GM20431 (cell line): ENCODE results near the gene ROBO2.

Experiments used
- in situ Hi-C: fragments of 300-500 bp; cut with MseI, MboI; formaldehyde crosslinking; loops from one replicate; pipeline ENCODE4 v1.15.0; 2020; ENCODE audit warnings: low sequenced_read_pairs; ENCODE audit not compliant: unreplicated experiment

Gene ROBO2

DNA sequence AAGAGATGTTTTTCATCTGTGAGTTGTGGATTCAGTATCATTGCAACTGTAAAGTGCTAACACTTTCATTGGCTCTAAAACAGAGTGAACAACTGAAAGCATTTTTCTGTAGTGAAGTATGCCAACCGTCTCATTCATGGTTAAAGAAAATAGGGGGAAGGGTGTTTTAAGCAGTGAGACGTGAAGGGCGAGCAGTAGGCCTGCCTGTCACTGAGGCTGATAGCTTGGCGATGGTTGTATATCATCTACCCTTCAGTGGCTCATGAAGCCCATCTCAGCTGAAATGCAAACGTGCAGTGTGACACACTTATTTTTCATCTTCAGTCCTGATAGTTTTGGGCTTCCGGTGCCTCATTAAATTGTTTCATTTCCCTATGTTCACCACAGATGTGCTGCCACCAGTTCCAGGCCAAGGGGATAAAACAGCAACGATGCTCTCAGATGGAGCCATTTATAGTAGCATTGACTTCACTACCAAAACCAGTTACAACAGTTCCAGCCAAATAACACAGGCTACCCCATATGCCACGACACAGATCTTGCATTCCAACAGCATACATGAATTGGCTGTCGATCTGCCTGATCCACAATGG, 562.0 kb downstream of the ROBO2 start:
- in situ Hi-C loops: no loop called here

DNA sequence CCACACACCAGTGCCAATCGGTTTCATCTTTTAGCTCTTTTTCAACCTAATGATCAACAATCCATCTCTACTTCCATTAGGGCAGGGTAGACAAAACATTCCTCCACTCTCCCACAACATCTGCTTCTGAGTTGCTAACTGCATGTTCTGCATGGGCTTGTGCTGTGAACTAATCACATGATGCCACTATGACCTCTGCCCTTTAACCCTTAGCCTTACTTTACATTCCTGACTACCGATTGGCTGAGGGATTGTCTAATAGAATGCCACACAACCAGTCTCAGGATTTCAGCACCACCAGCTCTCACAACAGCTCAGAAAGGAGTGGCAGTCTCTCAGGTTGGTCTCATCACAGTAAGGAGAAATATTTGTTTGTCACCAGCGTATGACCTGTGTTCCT, 562.8 kb downstream of the ROBO2 start:
- in situ Hi-C loops: no loop called here

DNA sequence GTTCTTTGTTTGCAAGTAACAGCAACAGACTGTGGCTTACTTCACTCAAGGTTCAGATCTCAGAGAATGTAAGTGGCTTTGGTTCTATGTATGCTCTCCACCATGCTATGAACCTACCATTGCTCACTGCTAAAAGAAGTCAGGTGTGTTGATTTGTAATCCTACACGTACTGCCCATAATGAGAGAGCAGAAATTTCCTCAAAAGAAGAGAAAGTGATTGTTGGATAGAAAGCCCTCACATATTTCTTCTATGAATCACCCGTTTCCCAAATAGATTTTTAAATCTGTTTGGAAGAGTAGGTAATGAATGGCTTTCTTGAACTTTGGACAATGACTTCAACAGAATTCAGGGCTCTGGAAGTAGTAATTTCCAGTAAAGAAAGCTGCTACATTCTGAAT, 565.4 kb downstream of the ROBO2 start:
- in situ Hi-C loops: no loop called here

DNA sequence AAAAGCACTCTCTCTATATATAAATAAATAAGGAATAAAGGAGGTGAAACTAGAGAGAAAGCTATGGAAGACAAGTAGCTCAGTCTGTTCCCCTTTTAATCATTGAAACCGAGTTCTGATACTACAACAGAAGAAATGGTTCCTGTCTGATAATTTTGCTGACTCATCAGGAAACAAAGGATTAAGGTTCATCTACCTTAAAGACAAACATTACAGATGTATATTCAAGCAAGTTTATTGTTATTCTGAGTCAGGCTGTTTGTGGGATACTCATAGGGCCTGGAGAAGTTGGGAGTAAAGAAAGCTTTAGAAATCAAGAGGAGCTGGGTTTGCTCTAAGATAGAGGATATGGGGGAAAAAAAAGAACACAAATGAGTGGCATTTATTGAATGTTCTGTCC, 566.0 kb downstream of the ROBO2 start:
- in situ Hi-C loops: no loop called here

DNA sequence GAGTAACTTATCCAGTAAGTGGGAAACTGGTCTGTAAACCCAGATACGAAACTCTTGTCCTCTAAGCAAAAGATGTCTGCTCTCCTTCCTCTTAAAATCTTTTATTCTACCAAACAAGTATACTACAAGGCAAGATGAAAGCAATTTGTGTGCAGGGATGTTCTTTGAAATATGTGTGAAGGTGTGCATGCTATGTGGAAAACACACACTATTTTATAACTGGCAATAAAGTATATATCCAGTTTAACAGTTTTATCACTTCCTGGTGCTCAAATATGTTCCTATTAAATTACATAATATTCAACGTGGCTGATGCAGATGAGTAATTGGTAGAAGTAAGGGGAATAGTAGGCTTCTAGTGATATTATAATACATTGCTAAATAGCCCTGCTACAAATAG, 566.5 kb downstream of the ROBO2 start:
- in situ Hi-C loops: no loop called here

DNA sequence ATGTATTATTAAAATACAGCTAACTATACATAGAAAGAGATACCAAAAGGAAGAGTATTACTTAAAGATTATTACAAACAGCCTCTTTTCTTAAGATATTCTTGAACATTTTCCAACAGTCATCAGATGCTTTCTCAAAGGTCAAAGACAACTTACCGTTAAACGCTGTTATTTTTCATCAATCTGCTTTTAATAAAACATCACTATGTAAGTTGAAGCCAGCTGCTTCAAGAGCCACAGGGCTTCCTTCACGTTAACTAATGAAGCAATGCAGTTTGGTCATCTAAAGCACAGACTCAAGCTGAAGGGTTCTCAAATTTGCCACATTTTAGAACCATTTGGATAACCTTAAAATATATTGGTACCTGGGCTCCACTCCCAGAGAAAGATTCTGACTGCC, 578.8 kb downstream of the ROBO2 start:
- in situ Hi-C loops: no loop called here

DNA sequence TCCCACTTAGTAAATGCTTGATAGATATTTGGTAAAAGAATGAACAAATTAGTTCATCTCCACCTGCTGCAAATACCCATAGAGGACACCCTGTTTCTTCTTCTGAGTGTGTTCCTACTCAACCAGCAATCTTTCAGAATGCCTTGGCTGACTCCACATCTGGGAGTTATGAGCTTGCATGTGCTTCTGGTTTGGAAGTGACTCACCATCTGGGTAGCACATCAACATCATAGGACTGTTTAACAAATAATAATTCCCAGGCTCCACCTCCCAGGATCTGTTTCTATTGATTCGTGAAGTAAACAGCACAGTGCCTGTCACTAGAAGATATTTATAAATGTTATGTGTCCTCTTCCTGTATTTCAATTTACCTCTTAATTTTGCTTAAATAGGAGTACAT, 580.1 kb downstream of the ROBO2 start:
- in situ Hi-C loops: no loop called here

DNA sequence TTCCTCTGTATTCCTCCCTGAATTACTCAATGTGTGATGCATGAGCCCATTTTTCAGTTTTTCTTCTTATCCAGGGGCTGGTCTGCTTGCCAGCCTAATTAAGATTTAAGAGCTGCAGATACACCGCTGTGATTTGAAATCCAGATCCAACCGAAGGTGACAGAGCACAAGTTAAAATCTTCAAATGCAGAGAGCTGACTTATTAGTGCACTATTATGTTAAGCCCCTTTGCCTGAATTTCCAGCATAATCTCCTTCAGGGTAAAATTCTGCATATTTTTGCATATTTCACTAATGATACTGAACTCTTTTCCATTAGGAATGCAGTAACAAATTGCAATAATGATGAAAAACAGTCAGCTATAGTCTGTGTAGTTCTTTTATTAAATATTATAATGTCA, 583.6 kb downstream of the ROBO2 start:
- in situ Hi-C loops: no loop called here

DNA sequence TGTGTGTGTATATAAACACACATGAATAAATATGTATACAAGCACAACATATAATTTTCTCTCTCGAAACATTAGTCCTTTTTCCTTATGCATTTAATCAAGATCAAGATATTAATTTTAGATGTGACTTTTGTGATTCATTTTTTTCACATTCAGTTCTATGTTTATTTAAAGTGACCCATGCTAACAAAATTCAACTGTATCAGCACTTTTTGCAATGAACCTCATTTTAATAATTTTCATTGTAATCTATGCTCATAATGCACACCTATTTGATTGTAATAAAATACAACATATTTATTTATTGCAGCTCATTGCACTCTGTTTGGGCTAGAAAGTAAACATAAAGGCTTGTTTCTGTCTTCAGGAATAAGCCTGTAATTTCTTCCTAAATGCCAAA, 586.3 kb downstream of the ROBO2 start:
- in situ Hi-C loops: no loop called here

DNA sequence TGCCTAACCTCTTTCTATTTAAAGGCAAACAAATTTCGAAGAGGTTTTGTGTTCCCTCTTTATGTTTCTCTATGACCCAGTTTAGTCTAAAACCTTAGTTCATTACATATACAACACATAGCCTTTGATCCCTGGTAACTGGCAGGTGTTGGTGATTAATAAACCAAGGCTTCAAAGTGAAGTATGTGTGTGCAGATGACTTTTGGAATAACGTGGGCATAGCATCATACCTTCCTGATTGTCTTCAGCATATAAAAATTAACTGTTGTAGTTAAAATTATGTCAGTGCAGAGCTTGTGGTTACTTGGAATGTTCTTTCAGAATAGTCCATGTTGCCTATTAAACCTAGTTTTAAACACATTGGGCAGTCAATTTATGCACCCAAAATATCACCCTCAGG, 608.3 kb downstream of the ROBO2 start:
- in situ Hi-C loops: no loop called here

DNA sequence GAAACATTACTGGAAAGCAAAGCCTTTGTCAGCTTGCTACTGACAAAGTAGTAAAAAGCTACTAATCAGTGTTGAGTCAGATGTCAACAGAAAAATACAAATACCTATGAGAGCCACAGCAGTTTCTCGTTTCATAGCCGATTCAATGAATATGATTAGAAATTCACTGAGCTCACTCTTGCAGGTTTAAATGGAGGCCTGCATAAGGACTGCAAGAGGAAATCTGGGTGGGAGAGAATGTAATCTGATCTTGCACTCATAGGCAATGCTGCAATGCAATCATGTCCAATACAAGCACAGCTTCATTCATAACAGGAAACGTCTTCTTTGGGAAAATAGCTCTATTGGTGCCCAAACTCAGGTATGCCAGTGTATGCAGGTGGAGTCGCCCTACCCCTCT, 608.8 kb downstream of the ROBO2 start:
- in situ Hi-C loops: no loop called here

DNA sequence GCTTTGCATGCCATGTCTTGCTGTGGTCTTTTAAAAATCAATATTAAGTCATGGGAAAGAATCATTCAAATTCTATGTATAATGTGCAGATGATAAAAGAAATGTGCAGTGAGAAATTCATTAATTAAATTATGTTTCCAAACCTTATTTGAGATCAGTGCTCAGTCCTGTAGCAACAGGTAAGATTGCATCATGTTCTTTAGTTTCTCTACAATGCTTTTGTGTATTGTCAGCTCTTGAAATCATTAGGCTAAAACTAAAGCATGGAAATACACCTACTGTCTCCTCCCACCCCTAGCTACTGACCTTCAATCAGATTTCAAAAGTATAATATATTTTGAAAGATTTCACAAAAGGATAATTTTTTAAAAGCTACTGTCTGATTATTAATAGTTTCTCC, 612.7 kb downstream of the ROBO2 start:
- in situ Hi-C loops: no loop called here

DNA sequence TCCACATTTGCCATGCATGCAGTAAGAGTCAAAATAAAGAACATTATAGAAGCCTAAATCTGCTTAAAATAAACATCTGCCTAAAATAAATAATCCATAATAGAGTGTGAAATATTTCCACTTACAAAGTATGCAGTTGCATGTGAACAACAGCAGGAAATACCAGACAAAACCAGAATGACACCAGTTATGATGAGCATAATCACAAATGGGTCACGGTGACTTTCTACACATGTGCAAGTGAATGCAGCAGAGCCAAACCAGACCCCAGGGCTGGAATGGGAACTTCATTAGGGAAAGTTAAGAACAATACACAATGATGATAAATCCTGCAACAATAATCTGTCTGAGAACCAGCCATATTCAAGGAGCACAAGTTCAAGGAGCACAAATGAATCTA, 615.5 kb downstream of the ROBO2 start:
- in situ Hi-C loops: no loop called here

DNA sequence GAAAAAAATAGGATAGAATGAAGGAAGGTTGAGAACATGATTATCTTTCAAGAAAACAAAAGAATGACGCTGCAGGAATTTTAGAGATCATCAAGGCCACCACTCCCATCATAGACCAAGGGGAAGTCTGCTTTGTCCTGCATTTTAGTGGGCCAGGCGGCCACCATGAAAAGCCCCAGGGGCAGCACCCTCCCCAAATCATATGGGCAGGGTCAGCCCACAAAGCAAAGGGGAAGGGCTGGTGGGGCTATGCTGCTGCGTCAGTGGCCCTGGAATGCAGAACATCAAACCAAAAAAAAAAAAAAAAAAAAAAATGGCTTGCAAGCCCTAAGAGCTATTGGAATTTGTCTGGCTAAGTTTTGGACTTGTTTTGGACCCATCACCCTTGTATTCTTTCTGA, 620.8 kb downstream of the ROBO2 start:
- in situ Hi-C loops: no loop called here

DNA sequence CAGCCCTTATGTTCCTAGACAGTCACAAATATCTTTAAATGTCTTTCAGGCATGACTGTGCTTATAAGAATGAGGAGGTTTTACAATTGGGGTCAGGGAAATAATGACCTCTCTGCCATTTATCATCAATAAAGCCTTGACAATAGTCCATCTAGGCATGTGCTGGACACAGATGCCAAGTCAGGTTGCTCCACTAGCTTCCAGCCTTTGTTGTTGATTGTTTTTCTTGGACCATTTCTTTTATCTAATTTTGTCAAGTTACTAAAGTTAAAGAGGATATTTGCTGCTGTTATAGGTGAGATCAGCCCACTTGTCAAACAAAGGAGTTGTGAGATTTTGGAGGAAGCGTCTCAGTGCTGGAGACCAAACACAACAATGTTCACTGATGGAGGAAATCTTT, 628.0 kb downstream of the ROBO2 start:
- in situ Hi-C loops: no loop called here

DNA sequence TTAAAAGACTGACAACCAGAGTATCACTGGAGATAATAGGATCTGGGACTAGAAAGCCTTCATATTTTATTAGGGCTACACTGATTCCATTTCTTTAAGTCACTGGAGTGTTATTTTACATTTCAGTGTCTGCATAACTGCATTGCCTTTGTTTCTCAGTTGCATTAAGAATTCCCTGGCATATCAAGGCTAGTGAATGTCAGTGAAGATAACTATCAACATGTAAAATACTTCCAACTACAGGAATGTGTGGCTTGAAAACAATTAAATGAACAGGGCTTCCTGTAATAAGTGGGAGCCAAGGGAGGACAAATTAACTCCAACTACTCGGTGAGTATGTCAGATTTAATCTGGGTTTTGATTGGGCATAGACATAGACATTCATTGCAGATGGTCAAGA, 628.5 kb downstream of the ROBO2 start:
- in situ Hi-C loops: no loop called here

DNA sequence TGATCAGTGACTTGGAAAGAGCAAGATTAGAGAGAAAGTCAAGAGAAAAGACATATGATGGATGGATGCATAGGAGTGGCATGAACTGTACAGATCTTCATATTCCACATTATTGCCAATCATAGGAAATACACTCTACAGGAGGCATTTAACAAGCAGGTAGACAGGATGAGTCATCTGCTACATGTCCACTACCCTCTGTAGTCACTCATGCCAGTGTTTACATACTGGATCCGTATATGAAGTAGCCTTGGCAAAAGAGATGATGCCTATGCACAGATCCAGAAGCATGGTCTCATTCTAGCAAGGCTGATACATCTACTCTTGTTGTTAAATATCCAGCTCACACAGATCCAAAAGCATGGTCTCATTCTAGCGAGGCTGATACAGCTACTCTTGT, 632.1 kb downstream of the ROBO2 start:
- in situ Hi-C loops: no loop called here

DNA sequence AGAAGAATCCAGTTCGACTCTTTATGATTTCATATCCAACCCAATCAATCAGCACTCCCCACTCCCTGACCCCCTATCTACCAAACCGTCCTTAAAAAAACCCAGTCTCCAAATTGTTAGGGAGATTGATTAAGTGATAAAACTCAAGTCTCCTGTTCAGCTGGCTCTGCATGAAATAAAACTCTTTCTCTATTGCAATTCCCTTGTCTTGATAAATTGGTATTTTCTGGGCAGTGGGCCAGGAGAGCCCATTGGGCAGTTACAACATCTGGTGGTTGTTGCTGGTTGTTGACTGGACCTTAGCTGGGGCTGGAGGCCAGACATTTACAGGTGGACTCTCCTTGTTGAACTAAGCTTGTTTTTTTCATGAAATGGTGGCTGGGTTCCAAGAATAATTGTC, 642.3 kb downstream of the ROBO2 start:
- in situ Hi-C loops: no loop called here

DNA sequence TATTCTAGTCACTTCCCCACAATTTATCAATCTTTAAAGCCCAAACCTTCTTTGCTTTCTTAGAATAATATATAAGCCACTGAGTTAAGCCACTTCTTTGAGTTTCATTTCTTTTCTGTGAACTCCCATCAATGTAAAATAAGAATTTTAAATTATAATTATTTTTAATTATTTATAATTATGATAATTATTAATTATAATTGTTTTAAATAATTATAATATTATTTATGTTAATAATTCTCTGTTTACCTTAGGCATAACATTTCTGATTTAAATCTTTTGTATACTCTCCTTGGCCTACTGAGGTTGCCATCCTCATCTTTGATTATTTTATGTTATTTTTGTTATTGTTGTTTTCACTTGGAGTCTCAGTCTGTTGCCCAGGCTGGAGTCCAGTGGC, 644.2 kb downstream of the ROBO2 start:
- in situ Hi-C loops: no loop called here

DNA sequence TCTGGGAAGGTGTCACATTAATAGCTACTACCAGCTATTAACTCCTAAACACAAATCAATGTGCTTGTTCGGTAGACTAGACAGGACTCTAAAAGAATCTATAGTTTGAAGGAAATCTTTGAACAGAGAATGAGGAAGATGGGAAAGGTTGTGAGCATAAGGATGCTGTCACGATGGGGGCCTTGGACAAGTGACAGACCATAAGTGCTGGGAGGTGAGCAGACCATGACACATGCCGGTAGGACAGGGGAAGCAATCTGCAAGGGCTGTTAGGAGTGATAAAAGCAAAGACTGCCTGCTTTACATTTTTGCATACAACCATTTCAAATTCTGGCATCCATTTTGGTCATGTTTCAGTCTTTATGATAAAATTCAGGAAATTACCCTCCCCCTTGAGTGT, 645.8 kb downstream of the ROBO2 start:
- in situ Hi-C loops: no loop called here

DNA sequence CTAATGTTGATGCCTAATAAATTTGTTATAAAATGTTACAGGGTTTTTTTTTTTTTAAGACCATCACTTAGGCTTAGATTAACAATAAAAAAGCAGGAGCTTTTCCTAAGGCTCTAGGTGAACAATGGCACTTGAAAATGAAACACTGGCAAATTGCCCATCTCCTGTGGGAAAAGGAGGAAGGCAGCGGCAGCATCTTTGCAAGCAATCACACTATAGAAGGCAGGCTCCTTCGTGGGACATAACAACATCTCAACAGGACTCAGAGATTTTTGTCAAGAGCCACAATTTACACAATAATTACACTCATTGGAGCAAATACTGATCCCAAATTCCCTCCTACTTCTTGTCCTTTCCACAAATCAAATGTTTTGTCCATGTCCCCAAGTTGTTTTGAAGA, 646.7 kb downstream of the ROBO2 start:
- in situ Hi-C loops: no loop called here

DNA sequence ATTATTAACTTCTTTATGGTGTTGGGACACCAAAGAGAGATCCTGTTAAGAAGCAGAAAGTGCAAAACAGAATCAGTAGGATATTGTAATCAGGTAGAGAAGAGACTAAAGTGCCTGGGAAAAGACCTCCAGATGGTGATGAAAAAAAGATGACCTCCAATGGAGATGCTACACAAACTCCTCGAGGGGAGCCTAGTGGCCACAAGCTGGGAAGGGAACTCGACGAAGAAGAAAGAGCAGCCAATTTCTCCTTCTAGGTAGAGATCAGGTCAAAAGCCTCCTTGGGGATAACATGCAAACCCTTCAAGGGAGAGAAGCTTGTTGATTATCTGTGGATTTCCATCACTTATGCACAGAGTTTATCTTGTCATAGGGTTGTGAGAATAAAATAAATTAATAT, 647.6 kb downstream of the ROBO2 start:
- in situ Hi-C loops: no loop called here

DNA sequence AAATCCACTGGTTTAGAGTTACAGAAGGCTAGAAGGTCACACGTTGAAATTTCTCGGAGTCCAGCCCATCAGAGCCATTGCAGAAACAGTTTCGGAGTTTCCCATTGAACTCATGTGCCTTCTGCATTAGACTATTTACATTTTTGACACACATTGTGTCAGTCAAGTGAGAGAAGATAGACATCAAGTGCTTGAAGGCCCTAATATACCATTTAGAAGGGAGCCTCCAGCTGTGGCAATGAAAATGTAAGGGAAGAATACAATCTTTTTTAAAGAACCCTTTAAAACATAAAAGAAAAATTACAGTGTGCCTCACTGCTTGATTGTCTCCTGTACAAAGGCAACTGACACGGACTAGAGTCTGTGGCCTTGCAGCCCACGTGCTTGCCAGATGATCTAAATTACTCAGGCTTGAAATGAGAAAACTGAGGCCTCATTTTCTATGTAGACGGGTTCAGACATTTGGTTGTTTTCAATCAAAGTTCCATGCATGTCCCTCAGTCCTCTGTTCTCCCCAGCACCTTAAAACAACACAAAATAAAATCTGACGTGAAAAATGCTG, 650.5 kb downstream of the ROBO2 start:
- in situ Hi-C loops: no loop called here
